ENCODE measurements around the gene USP30. TPM values are rescaled to one million over a fixed set of nuclear protein-coding genes. Genes with fewer than 3 reads are reported as not detected.

Gene USP30
- total and polyA plus RNA-seq, 10 of the 15 experiments (the other 5 are each of a cell fraction or from before 2014, with no cell fraction given), result 2.1 to 16.2 (median 6.4) TPM

DNA sequence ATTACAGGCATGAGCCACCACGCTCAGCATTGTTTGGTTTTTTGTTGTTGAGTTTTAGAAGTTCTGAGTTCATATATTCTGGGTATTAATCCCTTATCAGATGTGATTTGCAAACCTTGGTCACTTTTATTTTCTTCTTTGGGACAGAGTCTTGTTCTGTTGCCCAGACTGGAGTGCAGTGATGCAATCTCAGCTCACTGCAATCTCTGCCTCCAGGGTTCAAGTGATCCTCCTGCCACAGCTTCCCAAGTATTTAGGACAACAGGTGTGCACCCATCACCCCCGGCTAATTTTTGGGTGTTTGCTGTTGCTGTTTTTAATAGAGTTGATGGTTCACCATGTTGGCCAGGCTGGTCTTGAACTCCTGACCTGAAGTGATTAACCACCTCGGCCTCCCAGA is 11.8 kb downstream of the USP30 start:
- WGBS (ENCODE audit: insufficient coverage, insufficient replicate concordance, low lambda C conversion rate, missing lambda C conversion rate), result 94% methylated on average over 3 of the region's 3 CpGs
- H3K36me3 ChIP-seq (ENCODE audit: control insufficient read depth in 2 of 2, insufficient read depth in 2 of 2, low read length in 1 of 2), result no peaks in the 10 kb centered on the region; a peak in 1 of 4 replicates
- intact Hi-C loops (cut with micrococcal nuclease; ENCODE audit: unreplicated experiment) (no loop called here), in situ Hi-C loops (cut with MboI) (no loop called here)
- POLR2A ChIA-PET, result interaction anchor here (0.6 kb wide), 1 partner anchor 242 kb away, joined by 3 read pairs; no protein-coding TSS in a partner anchor
- no peak overlapping the region for H3K4me2 ChIP-seq (ENCODE audit: control insufficient read depth, insufficient read depth)
- H2AFZ ChIP-seq (ENCODE audit: control insufficient read depth, low read depth, low read length), result no peak overlapping the region
- no peak overlapping the region for H3K9ac ChIP-seq (ENCODE audit: control insufficient read depth, insufficient read depth, low read length)
- H3K4me1 ChIP-seq (ENCODE audit: control insufficient read depth, insufficient read depth, low read length), result peaks cover 5% of the 10 kb centered on the region
- no peak overlapping the region for H3K4me3 ChIP-seq
- BruUV-seq (replicated peaks), result no TSS peak
- CTCF ChIA-PET, result no interaction called here
- SMC1A ChIA-PET (ENCODE audit: uncharacterized antibody, unreplicated experiment), result no interaction called here
- FAIRE-seq (no peak), DNase-seq (ENCODE audit: low read depth, low spot score) (no peak), ATAC-seq (no peak)
- H3K9me3 ChIP-seq (replicated peaks; ENCODE audit: control insufficient read depth, insufficient read depth, low read length), result no peaks in the 10 kb centered on the region; the same call in 2 of the 3 replicates
- no peaks in the 10 kb centered on the region for H3K79me2 ChIP-seq (ENCODE audit: control insufficient read depth, insufficient read depth, low read length)
- TF ChIP-seq ZBED1 (IDR thresholded peaks at IDR 0.05; ENCODE audit: borderline replicate concordance) (no peak), KLF5 (IDR thresholded peaks at IDR 0.05; ENCODE audit: partially characterized antibody) (no peak), SP1 (IDR thresholded peaks at IDR 0.05; ENCODE audit: low read depth, low read length) (no peak), NFYA (IDR thresholded peaks at IDR 0.05; ENCODE audit: borderline replicate concordance, low read depth, low read length) (no peak), EED (IDR thresholded peaks at IDR 0.05; ENCODE audit: low read depth) (no peak), ZSCAN29 (IDR thresholded peaks at IDR 0.05) (no peak), EZH2 (IDR thresholded peaks at IDR 0.05; ENCODE audit: borderline replicate concordance, control insufficient read depth, low read depth, low read length) (no peak), LARP7 (IDR thresholded peaks at IDR 0.05) (no peak), CHD2 (IDR thresholded peaks at IDR 0.05; ENCODE audit: borderline replicate concordance, low read depth, low read length) (no peak), PML (IDR thresholded peaks at IDR 0.05; ENCODE audit: low read length) (no peak), ZZZ3 (IDR thresholded peaks at IDR 0.05; ENCODE audit: control insufficient read depth, insufficient read length, low read depth) (no peak), HDAC2 (IDR thresholded peaks at IDR 0.05) (no peak)
- no peak overlapping the region for H3K27ac ChIP-seq (ENCODE audit: control insufficient read depth, insufficient read depth)
- no peaks in the 10 kb centered on the region for H3K27me3 ChIP-seq (replicated peaks in 1 of 2; ENCODE audit: control insufficient read depth in 2 of 2, insufficient read depth in 2 of 2, low read length in 1 of 2)
- RAD21 ChIA-PET (ENCODE audit: unreplicated experiment), result no interaction called here
- no peaks in the 10 kb centered on the region for H4K20me1 ChIP-seq (ENCODE audit: control insufficient read depth, insufficient read depth)

All from GM12878 (cell line).